GM18909 (cell line): ENCODE data around the gene SPO11.
"Not testable (repeated sequence)": the region's sequence is repeated elsewhere in the genome, so short reads cannot be mapped to it uniquely, and the experiment has no call there.

Source experiments
- ATAC-seq: cut with Tn5 transposase; IDR thresholded peaks from one replicate; pipeline ENCODE4 v1.9.1; 2021; ENCODE audit warnings: mild to moderate bottlenecking; ENCODE audit not compliant: unreplicated experiment, poor library complexity

The SPO11 gene

DNA sequence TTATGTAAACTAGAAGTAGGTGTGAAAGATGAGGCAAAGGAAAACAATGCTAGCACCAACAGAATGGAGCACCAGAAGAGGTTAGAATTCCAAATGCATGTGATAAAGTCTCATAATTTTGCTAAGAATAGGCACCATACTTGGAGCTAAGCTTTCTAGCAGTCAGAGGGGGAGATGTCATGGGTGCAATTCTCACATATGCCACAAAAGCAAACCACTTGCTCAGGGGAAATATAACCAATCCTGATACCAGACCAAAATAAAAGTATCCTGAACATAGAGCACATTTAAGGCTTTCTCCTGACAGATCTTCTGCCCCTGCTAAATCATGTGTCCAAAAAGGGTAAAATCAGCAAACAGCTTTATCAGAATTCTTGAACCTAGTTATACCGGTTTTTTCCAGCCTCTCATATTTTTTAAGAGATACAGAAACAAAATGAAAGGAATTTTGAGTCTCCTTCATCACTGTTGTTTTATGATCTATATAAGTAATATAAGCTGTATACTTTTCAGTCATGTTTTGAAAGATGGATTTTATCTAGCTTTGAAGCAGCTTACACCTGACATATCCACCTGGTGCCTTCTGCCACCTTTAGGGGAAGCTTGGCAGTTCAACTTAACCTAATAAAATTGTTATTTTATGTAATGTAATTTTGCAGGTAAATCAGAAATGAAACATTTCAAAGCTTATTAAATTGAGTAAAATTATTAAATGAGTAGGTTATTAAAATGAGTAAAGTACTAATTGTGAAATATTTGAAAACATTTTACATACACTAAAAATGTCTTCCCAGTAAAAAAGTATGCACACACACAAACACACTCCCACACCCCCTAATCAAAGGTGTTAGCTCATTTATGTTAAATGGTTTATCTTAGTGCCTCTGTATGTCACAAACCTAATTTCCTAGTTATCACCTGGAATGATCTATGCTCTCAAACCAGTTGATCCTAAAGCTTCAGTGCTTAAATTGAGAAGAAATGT, 2.8 kb downstream of the SPO11 start:
- no peak for ATAC-seq

DNA sequence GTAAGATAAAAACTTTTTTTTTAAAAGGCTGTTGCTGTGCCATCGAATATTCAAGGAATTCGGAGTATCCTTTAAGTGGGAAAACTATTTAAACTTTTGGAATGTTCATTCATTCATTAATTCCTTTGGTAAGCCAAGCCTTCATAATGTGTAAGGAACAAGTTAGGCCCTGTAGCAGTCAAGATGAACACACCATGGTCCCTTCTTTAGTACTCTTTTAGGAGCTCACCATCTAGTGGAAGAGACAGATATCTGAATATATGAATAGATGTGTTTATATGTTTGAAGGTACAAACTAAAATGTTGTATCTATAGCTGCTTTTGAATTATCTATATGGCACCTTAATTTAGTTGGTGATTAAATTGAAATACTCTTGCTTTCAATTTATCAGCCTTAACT, 5.8 kb downstream of the SPO11 start:
- no peak for ATAC-seq

DNA sequence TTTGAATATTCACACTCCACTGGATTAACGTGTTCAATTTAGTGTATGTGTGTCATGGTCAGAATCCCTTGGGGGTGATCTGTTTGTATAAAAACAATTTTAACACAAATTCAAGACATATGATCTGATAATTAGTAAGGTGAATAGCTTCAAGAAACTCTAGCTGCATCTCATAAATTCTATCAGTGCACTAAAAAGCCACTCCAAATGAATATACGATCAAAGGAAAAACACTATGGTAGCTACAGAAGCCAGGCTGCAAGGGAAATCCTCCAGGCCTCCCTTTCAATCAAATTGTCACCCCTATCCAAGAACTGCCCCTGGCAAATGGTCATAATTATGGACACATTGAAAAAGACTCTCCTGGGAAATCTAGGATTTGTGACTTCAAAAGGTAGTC, 12.1 kb downstream of the SPO11 start:
- ATAC-seq, result no peak

DNA sequence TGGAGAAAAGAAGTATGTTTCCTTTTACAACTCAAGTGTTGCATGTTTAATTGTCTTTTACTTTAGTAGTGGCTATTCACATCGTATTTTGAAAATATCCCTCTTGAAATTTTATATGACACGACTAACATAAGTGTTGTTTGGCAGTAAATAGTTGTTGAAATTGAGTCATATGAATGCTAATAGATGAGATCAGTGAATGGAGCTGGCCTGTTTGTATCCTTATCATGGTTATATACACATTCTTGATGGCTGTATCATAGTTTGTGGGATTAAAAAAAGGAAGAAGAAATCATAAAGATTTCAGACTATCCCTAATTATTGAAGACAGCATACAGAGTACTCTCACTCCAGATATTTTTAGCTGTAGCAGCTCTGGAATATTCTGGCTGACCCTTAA, 13.2 kb downstream of the SPO11 start:
- ATAC-seq, result no peak

DNA sequence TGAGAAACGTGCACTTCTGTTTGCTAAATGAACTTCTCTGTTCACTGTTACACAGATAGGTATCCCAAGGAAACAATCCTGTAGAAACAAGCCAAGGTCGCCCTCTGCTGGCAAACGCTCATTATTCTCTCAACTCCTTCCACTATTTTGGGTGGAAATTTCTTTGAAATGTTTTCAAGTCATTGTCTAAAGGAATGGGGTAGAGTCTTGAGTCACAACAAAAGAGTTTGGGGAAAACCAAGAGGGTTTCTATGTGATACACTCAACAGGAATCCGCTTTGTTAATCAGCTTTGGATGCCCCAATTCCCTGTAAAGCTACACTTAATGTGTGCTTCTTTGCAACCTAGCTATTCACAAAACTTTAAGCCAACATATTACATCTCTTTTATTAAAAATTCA, 16.9 kb downstream of the SPO11 start:
- ATAC-seq, result no peak

DNA sequence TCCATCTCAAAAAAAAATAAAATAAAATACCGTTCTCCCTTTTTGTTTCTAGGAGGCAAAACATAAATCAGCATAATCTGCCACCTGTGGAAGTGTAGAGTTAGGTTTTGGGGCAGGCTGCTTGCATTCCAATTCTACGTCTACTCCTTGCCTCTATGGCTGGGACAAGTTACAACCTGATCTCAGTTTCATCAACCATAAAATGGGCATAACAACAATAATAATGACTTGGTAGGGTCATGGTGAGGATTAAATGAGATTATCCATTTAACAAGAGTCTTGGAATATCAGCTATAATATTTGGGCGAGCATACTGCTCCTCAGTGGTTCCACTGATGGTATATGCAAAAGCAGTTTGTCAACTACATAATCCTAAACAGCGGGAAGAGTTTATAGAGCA, 17.8 kb downstream of the SPO11 start:
- ATAC-seq, result no peak

DNA sequence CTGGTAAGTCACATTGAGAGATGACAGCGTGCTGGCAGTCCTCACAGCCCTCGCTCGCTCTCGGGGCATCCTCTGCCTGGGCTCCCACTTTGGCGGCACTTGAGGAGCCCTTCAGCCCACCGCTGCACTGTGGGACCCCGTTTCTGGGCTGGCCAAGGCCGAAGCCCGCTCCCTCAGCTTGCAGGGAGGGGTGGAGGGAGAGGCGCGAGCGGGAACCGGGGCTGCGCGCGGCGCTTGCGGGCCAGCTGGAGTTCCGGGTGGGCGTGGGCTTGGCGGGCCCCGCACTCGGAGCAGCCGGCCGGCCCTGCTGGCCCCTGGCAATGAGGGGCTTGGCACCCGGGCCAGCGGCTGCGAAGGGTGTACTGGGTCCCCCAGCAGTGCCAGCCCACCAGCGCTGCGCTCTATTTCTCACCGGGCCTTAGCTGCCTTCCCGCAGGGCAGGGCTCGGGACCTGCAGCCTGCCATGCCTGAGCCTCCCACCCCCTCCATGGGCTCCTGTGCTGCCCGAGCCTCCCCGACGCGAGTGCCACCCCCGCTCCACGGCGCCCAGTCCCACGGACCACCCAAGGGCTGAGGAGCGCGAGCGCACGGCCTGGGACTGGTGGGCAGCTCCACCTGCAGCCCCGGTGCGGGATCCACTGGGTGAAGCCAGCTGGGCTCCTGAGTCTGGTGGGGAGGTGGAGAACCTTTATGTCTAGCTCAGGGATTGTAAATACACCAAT, 18.8 kb downstream of the SPO11 start:
- ATAC-seq, result not testable (repeated sequence)

DNA sequence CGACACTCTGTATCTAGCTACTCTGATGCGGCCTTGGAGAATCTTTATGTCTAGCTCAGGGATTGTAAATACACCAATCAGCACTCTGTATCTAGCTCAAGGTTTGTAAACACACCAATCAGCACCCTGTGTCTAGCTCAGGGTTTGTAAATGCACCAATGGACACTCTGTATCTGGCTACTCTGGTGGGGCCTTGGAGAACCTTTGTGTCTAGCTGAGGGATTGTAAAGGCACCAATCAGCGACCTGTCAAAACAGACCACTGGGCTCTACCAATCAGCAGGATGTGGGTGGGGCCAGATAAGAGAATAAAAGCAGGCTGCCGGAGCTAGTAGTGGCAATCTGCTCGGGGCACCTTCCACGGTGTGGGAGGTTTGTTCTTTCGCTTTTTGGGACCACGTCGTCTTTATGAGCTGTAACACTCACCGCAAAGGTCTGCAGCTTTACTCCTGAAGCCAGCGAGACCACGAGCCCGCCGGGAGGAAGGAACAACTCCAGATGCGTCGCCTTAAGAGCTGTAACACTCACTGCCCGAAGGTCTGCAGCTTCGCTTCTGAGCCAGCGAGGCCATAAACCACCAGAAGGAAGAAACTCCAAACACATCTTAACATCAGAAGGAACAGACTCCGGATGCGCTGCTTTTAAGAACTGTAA, 19.4 kb downstream of the SPO11 start:
- not testable (repeated sequence) for ATAC-seq

DNA sequence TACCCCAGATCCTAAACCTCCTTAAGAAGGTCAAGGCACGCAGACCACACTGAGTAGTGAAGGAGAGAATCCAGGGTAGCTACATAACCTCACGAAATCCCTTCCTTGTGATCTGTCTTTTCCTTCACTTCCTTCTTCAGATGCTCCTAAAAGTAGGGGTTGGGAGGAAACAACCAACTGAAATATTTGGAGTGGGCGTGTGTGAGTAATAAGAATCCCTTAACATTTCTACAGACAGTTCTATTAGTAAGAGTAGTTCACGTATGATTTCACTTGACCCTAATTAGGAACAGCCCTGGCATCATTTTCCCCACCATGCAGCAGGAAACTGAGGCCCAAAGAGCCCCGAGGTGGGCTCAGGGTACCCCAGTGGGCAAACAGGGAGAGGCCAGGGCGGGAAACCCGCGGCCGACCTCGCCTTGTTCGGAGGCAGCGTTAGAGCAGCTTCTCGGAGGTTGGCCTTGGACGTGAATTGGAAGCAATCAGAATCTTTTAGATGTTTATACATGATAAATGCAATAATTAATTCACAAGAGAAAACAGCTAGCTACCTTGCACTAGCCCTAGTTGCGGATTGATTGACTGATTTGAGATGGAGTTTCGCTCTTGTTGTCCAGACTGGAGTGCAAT, 20.6 kb downstream of the SPO11 start:
- ATAC-seq, result no peak

DNA sequence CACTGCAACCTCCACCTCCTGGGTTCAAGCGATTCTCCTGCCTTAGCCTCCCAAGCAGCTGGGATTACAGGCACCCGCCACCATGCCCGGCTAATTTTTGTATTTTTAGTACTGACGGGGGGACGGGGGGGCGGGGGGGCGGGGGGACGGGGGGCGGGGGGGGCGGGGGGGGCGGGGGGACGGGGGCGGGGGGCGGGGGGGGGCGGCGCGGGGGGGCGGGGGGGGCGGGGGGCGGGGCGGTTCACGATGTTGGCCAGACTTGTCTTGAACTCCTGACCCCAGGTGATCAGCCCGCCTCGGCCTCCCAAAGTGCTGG, 21.1 kb downstream of the SPO11 start:
- ATAC-seq, result not testable (repeated sequence)

DNA sequence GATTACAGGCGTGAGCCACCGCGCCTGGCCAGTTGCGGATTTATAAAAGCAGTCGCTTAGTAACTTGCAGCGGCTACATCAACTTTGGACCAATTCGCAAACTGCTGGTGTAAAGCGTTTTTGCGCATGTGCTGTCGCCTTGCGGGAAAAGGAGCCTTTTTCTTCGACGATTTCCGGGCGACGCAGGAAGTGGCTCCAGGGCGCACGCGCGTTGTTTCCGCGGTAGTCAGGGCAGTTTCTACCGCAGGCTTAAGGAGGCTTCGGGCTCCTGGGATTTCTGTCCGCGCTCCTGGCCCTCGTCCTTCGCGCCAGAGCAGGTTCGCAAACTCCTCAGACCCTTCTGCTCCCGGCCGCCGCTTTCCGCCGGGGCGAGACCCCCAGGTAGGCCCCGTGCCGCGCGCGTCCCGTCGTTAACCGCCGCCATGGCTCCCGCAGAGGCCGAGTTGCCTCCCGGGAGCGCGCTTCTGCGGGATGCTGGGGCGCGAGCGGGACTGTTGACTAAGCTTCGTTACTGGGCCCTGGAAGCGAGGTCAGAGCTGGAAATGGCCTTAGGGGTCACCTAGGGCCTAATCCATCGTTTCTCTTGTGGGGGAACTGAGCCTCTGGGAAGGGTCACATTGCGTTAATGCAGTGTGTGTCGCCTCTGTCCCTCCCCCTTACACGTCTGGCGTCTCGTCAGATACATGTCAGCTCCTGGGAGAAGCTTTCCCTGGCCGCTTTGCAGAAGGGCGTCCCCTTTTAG, 21.6 kb downstream of the SPO11 start, which contains the start of gene RAE1:
Gene RAE1, plus strand, starts transcription at position 214 of the 742 bp plus-strand sequence. CDS start 2,784 bp downstream, outside the sequence.
- peak; percentile 85 for ATAC-seq

DNA sequence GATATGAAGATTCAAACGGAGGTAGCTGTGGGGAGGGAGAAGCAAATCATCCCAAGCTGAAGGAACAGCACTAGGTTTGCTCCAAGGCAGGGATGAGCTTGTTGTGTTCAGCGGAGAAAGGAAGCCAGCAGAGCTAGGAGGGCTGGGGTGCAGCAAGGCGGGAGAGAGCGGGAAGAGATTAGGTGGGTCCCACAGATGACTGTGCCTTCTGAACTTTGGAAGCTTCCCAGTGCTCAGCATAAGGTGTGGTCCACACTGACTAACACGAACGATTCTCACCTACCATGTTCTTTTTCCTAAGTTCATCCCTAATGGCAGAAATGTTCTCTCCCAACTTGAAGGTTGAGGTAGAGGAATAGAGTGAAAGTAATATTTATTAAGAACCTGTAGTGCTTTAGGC, 22.7 kb downstream of the SPO11 start:
- ATAC-seq, result no peak

DNA sequence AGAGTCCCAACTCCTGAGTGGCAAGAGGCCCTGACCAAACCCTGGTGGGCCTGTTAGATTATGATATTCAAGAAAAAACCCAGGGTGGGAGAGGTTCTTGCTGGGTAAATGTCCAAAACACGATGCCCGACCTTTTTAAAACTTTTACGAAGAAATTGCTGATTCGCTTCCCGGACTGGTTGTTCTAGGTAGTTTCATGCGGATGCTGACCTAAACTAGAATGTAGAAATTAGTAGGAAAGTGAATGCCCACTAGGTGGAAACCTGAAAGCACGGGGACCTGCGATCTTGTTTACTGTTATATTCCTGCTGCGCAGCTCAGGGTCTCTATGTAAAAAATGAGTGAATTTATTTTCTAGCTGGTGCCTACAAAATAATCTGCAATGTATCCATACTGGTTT, 23.7 kb downstream of the SPO11 start:
- no peak for ATAC-seq

DNA sequence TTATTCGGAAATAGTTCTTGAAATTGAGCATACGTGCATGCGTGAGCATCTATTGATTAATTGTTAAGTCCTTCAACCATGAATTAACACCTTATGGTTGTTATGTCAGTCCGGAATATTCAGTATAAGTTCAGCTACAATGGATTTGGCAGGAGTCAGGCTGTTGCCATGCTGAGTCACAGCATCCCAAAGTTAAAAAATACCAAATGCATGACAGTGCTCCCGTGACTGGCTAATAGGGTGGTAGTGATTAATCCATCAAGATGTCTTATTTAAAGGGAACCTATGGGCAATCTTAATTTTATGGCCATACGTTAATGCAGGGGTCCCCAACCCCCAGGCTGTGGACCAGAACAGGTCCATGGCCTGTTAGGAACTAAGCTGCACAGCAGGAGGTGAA, 31.9 kb downstream of the SPO11 start:
- ATAC-seq, result no peak

DNA sequence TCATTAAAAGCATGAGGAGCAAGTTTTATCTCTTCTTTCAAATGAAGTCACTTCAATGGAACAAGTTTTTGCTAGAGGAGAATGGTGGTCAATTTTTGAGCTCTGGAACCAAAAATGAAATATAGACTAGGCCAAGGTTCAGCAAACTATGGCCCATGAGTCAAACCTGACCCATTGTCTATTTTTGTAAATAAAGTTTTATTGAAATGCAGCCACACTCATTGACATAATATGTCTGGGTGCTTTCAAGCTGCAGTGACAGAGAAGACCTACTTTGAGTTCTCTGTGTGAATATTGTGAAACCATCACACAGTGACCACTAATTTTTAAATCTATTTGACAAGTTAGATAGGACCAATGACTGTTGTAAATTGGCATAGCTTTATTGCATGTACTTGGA, 34.8 kb downstream of the SPO11 start:
- ATAC-seq, result no peak

DNA sequence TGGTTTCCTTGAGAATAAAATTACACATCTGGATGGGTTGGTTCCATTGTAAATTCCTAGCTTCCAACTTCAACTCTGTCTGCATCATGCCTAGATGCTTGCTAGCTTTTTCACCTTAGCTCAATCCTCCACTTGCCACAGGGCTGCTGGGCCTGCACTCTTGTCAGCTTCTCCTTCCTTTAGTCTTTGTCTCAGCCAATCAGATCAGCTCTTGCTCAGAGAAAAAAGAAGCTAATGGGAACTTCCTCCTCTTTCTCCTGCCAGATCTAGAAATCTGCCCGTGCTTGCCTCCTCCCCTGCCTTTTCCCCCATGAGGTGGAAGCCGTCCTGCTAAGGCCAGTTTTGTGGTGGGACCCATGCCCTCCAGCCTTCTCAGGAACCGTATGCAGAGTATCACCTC, 40.0 kb downstream of the SPO11 start:
- ATAC-seq, result no peak

DNA sequence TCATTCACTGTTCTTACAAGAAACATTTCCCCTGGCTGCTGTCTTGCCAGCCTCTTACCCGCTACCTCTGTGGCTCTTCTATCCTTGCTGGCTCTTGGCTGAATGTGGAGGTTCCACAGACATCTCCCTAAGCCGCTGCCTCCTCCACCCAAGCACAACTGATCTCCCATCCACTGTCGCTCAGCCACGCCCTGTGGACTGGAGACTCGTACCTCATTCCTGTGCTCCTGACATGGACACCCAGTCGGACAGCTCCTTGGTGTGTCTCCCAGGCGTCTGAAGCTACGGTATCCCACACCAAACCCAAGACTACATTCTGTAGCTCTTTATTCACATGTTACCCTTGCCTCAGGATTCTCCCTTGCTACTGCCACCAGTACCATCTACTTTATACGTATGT, 40.7 kb downstream of the SPO11 start:
- no peak for ATAC-seq

DNA sequence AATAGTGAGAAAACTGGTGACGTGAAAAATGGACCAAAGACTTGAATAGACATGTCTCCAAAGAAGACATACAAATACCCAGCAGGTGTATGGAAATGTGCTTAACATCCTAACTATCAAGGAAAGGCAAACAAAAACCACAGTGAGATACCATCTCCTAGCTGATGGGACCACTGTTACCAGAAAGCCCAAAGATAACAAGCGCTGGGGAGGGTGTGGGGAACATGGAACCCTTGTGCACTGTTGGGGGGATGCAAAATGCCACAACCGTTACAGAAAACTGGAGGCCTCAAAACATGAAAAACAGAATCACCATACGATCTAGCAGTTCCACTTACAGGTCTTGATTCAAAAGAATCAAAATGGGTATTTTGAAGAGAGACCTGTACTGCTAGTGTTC, 41.8 kb downstream of the SPO11 start:
- ATAC-seq, result no peak

DNA sequence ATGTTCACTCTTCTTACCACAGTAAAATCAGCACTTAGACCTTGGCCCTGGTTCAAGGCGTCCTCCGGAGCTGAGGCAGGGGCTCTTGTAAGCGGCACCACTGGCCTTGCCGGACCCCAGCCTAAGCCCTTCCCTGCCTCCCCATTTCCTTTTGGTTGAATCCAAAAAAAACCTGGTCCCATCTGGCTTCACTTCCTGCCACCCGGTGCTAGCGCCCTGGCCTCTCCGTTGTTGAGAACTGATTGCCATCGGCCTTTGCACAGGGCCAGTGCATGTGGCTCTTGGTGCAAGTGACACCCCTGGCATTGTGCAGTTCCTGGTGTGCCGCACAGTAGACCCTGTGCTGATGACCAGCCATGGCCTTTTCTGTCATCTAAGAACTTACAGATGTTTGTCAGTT, 42.6 kb downstream of the SPO11 start:
- ATAC-seq, result no peak
